ENCODE data around the gene TIMM17A. TPM values are rescaled to one million over a fixed set of nuclear protein-coding genes. Genes with fewer than 3 reads are reported as not detected.

TIMM17A gene
- total RNA-seq, 2 experiments from 2014 or later = 52.6 to 54.4 TPM

Small RNAs within 50 kb of the gene (microRNA-seq; reads per million reads assigned to microRNA genes)
- not detected for gene MIR6740 (ENCODE audit: borderline microRNAs expressed, borderline replicate concordance)

Other genes starting within 250 kb of the TIMM17A start
- 10 to 100 TPM; 63.9 to 65.7 TPM for gene IPO9, start 126.3 kb upstream of the TIMM17A start, total RNA-seq
- under 1 TPM in 1 of 2 experiments, not detected in 1; 0.33 TPM for gene SHISA4, start 66.6 kb upstream of the TIMM17A start, total RNA-seq
- gene LMOD1, start 9.0 kb upstream of the TIMM17A start, total RNA-seq = not detected
- gene RNPEP, start 27.1 kb downstream of the TIMM17A start, total RNA-seq = 10 to 100 TPM; 43.4 to 44.4 TPM
- under 1 TPM; 0.27 to 0.31 TPM for gene ELF3, start 55.1 kb downstream of the TIMM17A start, total RNA-seq
- not detected for gene GPR37L1, start 167.4 kb downstream of the TIMM17A start, total RNA-seq
- gene ARL8A, start 189.2 kb downstream of the TIMM17A start, total RNA-seq = 10 to 100 TPM; 28.1 to 30.6 TPM
- gene PTPN7, start 205.1 kb downstream of the TIMM17A start, total RNA-seq = 100 to 1,000 TPM; 112 to 119 TPM
- under 1 TPM; 0.19 to 0.22 TPM for gene LGR6, start 238.3 kb downstream of the TIMM17A start, total RNA-seq

Data from activated naive CD4-positive, alpha-beta T cell treated with anti-CD3 and anti-CD28 coated beads for 36 hours (primary cell).